Brain microvascular endothelial cell (primary cell): ENCODE data around the gene AMDHD1.

Experiments
- DNase-seq: peaks from one replicate; pipeline ENCODE4 v3.0.0-alpha.2; 2020
- H3K27ac ChIP-seq: fragments of 250-450 bp; sonication (Bioruptor Pico); 2 replicates; pipeline ENCODE4 v1.5.1; 2020; ENCODE audit warnings: mild to moderate bottlenecking, moderate library complexity
- H3K27me3 ChIP-seq: fragments of 250-450 bp; sonication (Bioruptor Pico); replicated peaks from 2 replicates; pipeline ENCODE4 v1.5.1; 2020; ENCODE audit warnings: mild to moderate bottlenecking
- H3K36me3 ChIP-seq: fragments of 250-450 bp; sonication (Bioruptor Pico); replicated peaks from 2 replicates; pipeline ENCODE4 v1.5.1; 2020; ENCODE audit warnings: mild to moderate bottlenecking
- H3K4me3 ChIP-seq: 2 replicates; pipeline ENCODE4 v1.5.1; 2011; ENCODE audit warnings: low read depth, mild to moderate bottlenecking, control low read depth, low read length, moderate library complexity
- CTCF ChIP-seq: IDR thresholded peaks from 2 replicates; pipeline ENCODE4 v1.5.1; 2011; ENCODE audit warnings: low read depth, mild to moderate bottlenecking, moderate library complexity, low read length, control low read depth, inconsistent platforms; ENCODE audit errors: missing control alignments
- in situ Hi-C: cut with HindIII; loops from 2 replicates; pipeline ENCODE4 v1.10.0; 2017; ENCODE audit warnings: low sequenced_read_pairs, low pct_ligation_motif_present

AMDHD1 gene

GRCh38 chr12:95955549-95956159 lies 12.5 kb downstream of the AMDHD1 start:
- Histone ChIP-seq H3K27ac (no peak overlapping the region), H3K27me3 (peaks cover 5% of the 10 kb centered on the region), H3K4me3 (no peak overlapping the region), H3K36me3 (no peaks in the 10 kb centered on the region)
- no peak for TF ChIP-seq CTCF
- no peak for DNase-seq
- in situ Hi-C loops = no loop called here

- no peak for DNase-seq
- Histone ChIP-seq H3K27ac (no peak overlapping the region), H3K27me3 (peaks cover 5% of the 10 kb centered on the region), H3K4me3 (no peak overlapping the region), H3K36me3 (no peaks in the 10 kb centered on the region)
- no peak for TF ChIP-seq CTCF
- in situ Hi-C loops = no loop called here
Measured at GRCh38 chr12:95956557-95957145, 13.5 kb downstream of the AMDHD1 start.

GRCh38 chr12:95959107-95959506 lies 16.0 kb downstream of the AMDHD1 start:
- in situ Hi-C loops = no loop called here
- H3K4me3 ChIP-seq = no peak overlapping the region
- peak; percentile 32 for TF ChIP-seq CTCF

GRCh38 chr12:95960241-95960640 lies 17.1 kb downstream of the AMDHD1 start:
- Histone ChIP-seq H3K27me3 (no peaks in the 10 kb centered on the region), H3K4me3 (no peak overlapping the region), H3K36me3 (no peaks in the 10 kb centered on the region), H3K27ac (no peak overlapping the region)
- TF ChIP-seq CTCF = no peak
- DNase-seq = no peak
- in situ Hi-C loops = no loop called here

More at GRCh38 chr12:95959107-95959506, 16.0 kb downstream of the AMDHD1 start:
- Histone ChIP-seq H3K27me3 (no peaks in the 10 kb centered on the region), H3K27ac (no peak overlapping the region), H3K36me3 (no peaks in the 10 kb centered on the region)
- no peak for DNase-seq

GRCh38 chr12:95962222-95962621 lies 19.1 kb downstream of the AMDHD1 start:
- in situ Hi-C loops = no loop called here
- Histone ChIP-seq H3K4me3 (no peak overlapping the region), H3K27ac (no peak overlapping the region), H3K27me3 (no peaks in the 10 kb centered on the region), H3K36me3 (no peaks in the 10 kb centered on the region)
- no peak for TF ChIP-seq CTCF
- DNase-seq = no peak

- TF ChIP-seq CTCF = peak; percentile 8
- in situ Hi-C loops = no loop called here
- no peaks in the 10 kb centered on the region for H3K36me3 ChIP-seq
- H3K27ac ChIP-seq = no peak overlapping the region
- no peak overlapping the region for H3K4me3 ChIP-seq
- DNase-seq = no peak
- H3K27me3 ChIP-seq = no peaks in the 10 kb centered on the region
Measured at GRCh38 chr12:95963096-95963495, 20.0 kb downstream of the AMDHD1 start.
